ENCODE measurements around the gene ALPK3. TPM values are rescaled to one million over a fixed set of nuclear protein-coding genes. Genes with fewer than 3 reads are reported as not detected.

Gene ALPK3
- polyA plus RNA-seq, 4 donors = 0.22 to 8.0 (median 0.93) TPM

DNA sequence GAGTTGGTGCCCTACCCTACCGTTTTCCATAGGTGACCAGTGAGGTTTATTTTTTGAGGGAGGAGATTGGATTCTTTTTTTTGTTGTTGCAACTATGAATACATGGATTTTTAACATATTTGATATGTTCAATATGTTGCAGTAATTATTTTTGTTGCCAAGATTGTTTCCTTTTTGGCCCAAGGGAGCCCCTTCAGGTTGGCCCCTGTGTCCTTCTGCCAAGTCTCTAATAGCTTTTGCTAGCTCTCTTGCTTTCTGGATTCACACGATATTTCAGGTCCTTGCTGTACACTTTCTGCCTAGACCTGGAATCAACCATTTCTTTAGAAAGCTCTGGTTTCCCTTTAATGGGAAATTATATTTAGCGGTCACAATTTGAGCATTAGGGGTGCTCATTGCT lies 44.6 kb downstream of the ALPK3 start:
- Histone ChIP-seq H3K27me3 (ENCODE audit: control insufficient read depth in 3 of 3, insufficient read depth in 3 of 3, low read length in 3 of 3) (no peaks in the 10 kb centered on the region), H3K9me3 (ENCODE audit: control insufficient read depth in 2 of 2, insufficient read depth in 1 of 2, low read depth in 1 of 2, low read length in 1 of 2) (no peaks in the 10 kb centered on the region), H3K4me1 (ENCODE audit: control insufficient read depth in 3 of 3, insufficient read depth in 2 of 3, low read depth in 1 of 3, low read length in 2 of 3) (no peaks in the 10 kb centered on the region), H3K27ac (ENCODE audit: low read depth in 1 of 3, low read length in 2 of 3) (no peak overlapping the region), H3K4me3 (ENCODE audit: low read depth in 1 of 3, low read length in 3 of 3) (no peak overlapping the region), H3K36me3 (ENCODE audit: control insufficient read depth in 3 of 3, insufficient read depth in 2 of 3, low read depth in 1 of 3, low read length in 3 of 3) (peaks cover 0 to 53% (median 0%) of the 10 kb centered on the region in 3 donors)
- DNase-seq = no peak
- 85 to 92% (median 86%) methylated on average over 3 of the region's 3 CpGs for WGBS, 3 donors
- FAIRE-seq = no peak

DNA sequence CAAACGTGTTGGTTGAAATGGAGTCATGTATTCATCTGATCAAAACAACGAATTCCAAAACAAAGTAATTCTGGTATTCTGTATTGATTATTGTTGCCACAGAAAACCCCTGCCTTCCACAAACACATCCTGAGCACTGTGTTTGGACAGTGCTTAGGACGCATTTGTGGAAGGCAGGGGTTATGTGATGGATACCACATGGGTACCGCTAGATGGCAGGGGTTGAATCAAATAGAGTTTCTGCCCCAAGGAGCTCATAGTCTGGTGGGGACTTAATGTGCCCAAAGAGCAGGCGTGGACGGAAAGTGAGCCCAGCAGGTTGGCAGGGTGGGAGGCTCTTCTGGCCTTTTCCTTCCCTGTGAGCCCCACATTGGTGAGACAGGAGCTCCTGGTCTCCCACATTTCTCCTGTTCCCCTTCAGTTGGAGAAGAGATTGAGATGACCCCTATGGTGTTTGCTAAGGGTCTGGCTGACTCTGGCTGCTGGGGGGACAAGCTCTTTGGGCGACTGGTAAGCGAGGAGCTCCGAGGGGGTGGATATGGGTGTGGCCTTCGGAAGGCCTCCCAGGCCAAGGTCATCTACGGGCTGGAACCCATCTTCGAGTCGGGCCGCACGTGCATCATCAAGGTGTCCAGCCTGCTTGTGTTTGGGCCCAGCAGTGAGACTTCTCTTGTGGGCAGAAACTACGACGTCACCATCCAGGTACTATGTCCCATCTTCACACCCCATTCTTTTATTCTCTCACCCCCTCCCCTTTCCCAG lies 45.2 kb downstream of the ALPK3 start:
- no peaks in the 10 kb centered on the region for H3K9me3 ChIP-seq (ENCODE audit: control insufficient read depth in 2 of 2, insufficient read depth in 1 of 2, low read depth in 1 of 2, low read length in 1 of 2)
- no peak for DNase-seq
- 93 to 95% (median 95%) methylated on average over 17 of the region's 17 CpGs for WGBS, 3 donors
- no peaks in the 10 kb centered on the region for H3K4me1 ChIP-seq (ENCODE audit: control insufficient read depth in 3 of 3, insufficient read depth in 2 of 3, low read depth in 1 of 3, low read length in 2 of 3)
- no peak overlapping the region for H3K27ac ChIP-seq (ENCODE audit: low read depth in 1 of 3, low read length in 2 of 3)
- peaks cover 0 to 49% (median 0%) of the 10 kb centered on the region in 3 donors for H3K36me3 ChIP-seq (ENCODE audit: control insufficient read depth in 3 of 3, insufficient read depth in 2 of 3, low read depth in 1 of 3, low read length in 3 of 3)
- FAIRE-seq = no peak
- no peaks in the 10 kb centered on the region for H3K27me3 ChIP-seq (ENCODE audit: control insufficient read depth in 3 of 3, insufficient read depth in 3 of 3, low read length in 3 of 3)
- no peak overlapping the region for H3K4me3 ChIP-seq (ENCODE audit: low read depth in 1 of 3, low read length in 3 of 3)

DNA sequence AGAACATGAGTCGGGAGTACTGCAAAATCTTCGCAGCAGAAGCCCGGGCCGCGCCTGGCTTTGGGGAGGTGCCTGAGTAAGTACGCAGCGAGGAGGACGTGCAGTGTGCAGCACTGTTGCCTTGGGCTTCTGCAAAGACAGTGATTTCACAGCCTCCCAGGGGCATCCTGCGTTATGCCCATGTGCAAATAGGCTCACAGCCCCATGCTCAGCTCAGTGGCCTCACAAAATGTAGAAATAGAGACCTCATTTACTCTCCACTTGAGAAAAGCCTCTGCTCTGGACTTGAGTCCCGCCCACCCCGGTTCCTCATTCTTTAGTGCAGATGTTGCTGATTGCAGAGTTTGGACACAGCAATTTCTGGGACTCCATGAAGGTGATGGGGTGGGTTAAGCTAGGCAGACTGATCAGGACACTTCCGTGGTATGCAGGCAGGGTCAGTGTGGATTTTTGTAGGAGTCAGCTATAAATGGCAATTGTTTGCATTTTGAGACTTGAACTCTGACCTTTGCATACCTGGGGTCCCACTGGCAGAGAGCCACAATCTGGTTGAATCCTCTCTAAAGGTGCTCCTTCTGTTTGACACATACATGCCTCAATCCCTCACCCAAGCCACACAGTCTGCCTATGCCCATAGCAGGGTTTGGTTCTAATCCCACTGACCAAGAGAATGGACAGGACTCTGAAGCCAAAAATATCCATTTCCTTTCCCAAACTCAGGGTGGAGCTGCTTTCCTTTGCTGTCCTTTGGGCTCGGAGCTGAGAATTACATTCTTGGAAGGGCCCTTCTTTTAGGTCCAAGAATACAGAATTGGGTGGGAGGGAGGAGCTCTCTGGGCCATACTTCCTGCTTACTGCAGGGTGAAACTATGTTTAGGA lies 46.6 kb downstream of the ALPK3 start:
- no peak overlapping the region for H3K4me3 ChIP-seq (ENCODE audit: low read depth in 1 of 3, low read length in 3 of 3)
- peaks cover 0 to 50% (median 0%) of the 10 kb centered on the region in 3 donors for H3K36me3 ChIP-seq (ENCODE audit: control insufficient read depth in 3 of 3, insufficient read depth in 2 of 3, low read depth in 1 of 3, low read length in 3 of 3)
- no peaks in the 10 kb centered on the region for H3K4me1 ChIP-seq (ENCODE audit: control insufficient read depth in 3 of 3, insufficient read depth in 2 of 3, low read depth in 1 of 3, low read length in 2 of 3)
- WGBS, 3 donors = 75 to 82% (median 81%) methylated on average over 13 of the region's 13 CpGs
- H3K9me3 ChIP-seq (ENCODE audit: control insufficient read depth in 2 of 2, insufficient read depth in 1 of 2, low read depth in 1 of 2, low read length in 1 of 2) = no peaks in the 10 kb centered on the region
- no peak for FAIRE-seq
- no peaks in the 10 kb centered on the region for H3K27me3 ChIP-seq (ENCODE audit: control insufficient read depth in 3 of 3, insufficient read depth in 3 of 3, low read length in 3 of 3)
- no peak for DNase-seq
- H3K27ac ChIP-seq (ENCODE audit: low read depth in 1 of 3, low read length in 2 of 3) = no peak overlapping the region

DNA sequence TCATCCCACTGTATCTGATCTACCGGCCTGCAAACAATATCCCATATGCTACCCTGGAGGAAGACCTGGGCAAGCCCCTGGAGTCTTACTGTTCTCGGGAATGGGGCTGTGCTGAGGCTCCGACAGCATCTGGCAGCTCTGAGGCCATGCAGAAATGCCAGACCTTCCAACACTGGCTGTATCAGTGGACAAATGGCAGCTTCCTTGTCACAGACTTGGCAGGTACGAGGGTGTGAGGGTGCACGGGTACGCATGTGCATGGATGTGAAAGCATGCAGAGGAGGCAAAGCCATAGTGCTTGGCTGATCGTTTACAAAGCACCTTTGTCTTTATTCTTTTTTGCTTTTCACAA lies 47.3 kb downstream of the ALPK3 start:
- FAIRE-seq = no peak
- no peak overlapping the region for H3K27ac ChIP-seq (ENCODE audit: low read depth in 1 of 3, low read length in 2 of 3)
- 74 to 83% (median 81%) methylated on average over 7 of the region's 7 CpGs for WGBS, 3 donors

DNA sequence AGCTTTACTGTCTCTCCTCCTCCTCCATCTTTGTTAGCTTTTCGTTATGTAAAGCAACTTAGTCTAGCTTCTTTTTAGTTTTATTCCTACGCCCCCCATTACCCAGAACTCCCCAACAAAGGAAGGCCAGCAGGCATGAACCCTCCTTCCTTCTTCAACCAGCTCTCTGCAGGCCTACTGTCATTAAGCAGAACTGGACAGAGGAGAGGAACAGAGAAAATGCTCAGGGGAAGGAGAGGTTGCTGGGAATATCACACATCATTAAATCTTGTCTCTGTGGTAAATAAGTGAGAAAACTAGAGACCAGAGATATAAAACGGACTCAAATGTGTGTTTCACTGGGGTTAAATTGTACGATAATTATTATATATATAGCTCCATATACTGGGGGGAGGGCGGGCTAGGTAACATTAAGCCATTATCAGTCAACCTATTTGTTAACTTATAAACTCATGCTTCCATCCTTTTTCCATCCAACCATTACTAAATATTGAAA lies 48.0 kb downstream of the ALPK3 start:
- WGBS, 3 donors = 88 to 92% (median 90%) methylated on average over 5 of the region's 5 CpGs
- FAIRE-seq = no peak

More for the DNA sequence above, 47.3 kb downstream of the ALPK3 start:
- H3K4me3 ChIP-seq (ENCODE audit: low read depth in 1 of 3, low read length in 3 of 3) = no peak overlapping the region
- peaks cover 0 to 50% (median 0%) of the 10 kb centered on the region in 3 donors for H3K36me3 ChIP-seq (ENCODE audit: control insufficient read depth in 3 of 3, insufficient read depth in 2 of 3, low read depth in 1 of 3, low read length in 3 of 3)
- H3K9me3 ChIP-seq (ENCODE audit: control insufficient read depth in 2 of 2, insufficient read depth in 1 of 2, low read depth in 1 of 2, low read length in 1 of 2) = no peaks in the 10 kb centered on the region
- DNase-seq = no peak
- H3K27me3 ChIP-seq (ENCODE audit: control insufficient read depth in 3 of 3, insufficient read depth in 3 of 3, low read length in 3 of 3) = no peaks in the 10 kb centered on the region
- H3K4me1 ChIP-seq (ENCODE audit: control insufficient read depth in 3 of 3, insufficient read depth in 2 of 3, low read depth in 1 of 3, low read length in 2 of 3) = no peaks in the 10 kb centered on the region

DNA sequence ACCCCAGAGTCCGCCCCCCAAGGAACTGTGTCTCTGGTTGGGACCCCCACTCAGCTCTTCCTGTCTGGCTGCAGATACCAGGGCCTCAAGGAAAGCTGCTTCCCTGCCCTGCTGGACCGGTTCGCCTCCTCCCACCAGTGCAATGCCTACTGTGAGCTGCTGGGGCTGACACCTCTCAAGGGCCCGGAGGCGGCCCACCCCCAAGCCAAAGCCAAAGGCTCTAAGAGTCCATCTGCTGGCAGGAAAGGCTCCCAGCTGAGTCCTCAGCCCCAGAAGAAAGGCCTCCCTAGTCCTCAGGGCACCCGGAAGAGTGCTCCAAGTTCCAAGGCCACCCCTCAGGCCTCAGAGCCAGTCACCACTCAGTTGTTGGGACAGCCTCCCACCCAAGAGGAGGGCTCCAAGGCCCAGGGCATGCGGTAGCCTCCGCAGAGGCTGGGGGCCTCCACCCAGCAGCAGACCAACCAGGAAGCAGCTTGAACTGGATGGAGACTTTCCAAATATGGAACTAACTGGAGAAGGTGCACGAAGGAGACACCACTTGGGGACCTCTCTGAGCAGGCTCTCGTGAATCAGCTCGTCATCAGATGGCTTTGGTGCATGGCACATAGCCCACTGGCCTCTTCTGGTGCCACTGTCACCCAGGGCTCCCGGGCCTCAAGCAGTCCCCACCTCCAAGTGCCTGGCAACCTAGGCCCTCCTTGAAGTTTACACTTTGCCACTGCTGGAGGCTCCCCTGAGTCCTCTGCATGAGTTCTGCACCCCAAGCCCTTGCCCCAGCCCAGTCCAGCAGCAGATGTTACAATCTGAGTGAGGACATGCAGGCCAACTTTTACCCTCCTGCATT lies 51.1 kb downstream of the ALPK3 start:
- H3K36me3 ChIP-seq (ENCODE audit: control insufficient read depth in 3 of 3, insufficient read depth in 2 of 3, low read depth in 1 of 3, low read length in 3 of 3) = peaks cover 0 to 38% (median 0%) of the 10 kb centered on the region in 3 donors
- WGBS, 3 donors = 87 to 90% (median 89%) methylated on average over 12 of the region's 12 CpGs
- H3K4me1 ChIP-seq (ENCODE audit: control insufficient read depth in 3 of 3, insufficient read depth in 2 of 3, low read depth in 1 of 3, low read length in 2 of 3) = no peaks in the 10 kb centered on the region
- DNase-seq (no peak), FAIRE-seq (no peak)
- H3K9me3 ChIP-seq (ENCODE audit: control insufficient read depth in 2 of 2, insufficient read depth in 1 of 2, low read depth in 1 of 2, low read length in 1 of 2) = no peaks in the 10 kb centered on the region
- H3K27ac ChIP-seq (ENCODE audit: low read depth in 1 of 3, low read length in 2 of 3) = no peak overlapping the region
- H3K4me3 ChIP-seq (ENCODE audit: low read depth in 1 of 3, low read length in 3 of 3) = no peak overlapping the region
- no peaks in the 10 kb centered on the region for H3K27me3 ChIP-seq (ENCODE audit: control insufficient read depth in 3 of 3, insufficient read depth in 3 of 3, low read length in 3 of 3)

More for the DNA sequence above, 48.0 kb downstream of the ALPK3 start:
- Histone ChIP-seq H3K27ac (ENCODE audit: low read depth in 1 of 3, low read length in 2 of 3) (no peak overlapping the region), H3K4me1 (ENCODE audit: control insufficient read depth in 3 of 3, insufficient read depth in 2 of 3, low read depth in 1 of 3, low read length in 2 of 3) (no peaks in the 10 kb centered on the region), H3K4me3 (ENCODE audit: low read depth in 1 of 3, low read length in 3 of 3) (no peak overlapping the region), H3K36me3 (ENCODE audit: control insufficient read depth in 3 of 3, insufficient read depth in 2 of 3, low read depth in 1 of 3, low read length in 3 of 3) (peaks cover 0 to 50% (median 0%) of the 10 kb centered on the region in 3 donors), H3K9me3 (ENCODE audit: control insufficient read depth in 2 of 2, insufficient read depth in 1 of 2, low read depth in 1 of 2, low read length in 1 of 2) (no peaks in the 10 kb centered on the region), H3K27me3 (ENCODE audit: control insufficient read depth in 3 of 3, insufficient read depth in 3 of 3, low read length in 3 of 3) (no peaks in the 10 kb centered on the region)
- DNase-seq = no peak

DNA sequence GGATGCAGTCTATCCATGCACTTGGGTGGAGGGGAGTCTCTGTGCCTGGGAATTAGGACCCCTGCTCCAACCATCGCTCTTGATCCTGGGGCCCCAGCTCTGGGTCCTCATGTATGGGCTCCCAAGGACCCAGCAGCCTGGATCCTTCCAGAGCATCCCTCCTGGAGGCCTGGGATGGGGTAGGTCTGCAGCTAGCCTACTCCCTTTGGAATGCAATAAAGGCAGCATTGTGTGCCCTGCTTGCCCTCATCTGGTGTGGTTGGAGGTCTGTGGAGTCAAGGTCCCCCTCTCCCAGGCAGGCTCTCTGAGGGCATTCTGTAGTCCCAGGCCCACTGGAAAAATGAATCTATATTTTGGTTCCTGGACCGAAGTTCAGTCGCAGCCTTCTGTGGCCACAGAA lies 52.4 kb downstream of the ALPK3 start:
- Histone ChIP-seq H3K36me3 (ENCODE audit: control insufficient read depth in 3 of 3, insufficient read depth in 2 of 3, low read depth in 1 of 3, low read length in 3 of 3) (peaks cover 0 to 30% (median 0%) of the 10 kb centered on the region in 3 donors), H3K4me1 (ENCODE audit: control insufficient read depth in 3 of 3, insufficient read depth in 2 of 3, low read depth in 1 of 3, low read length in 2 of 3) (no peaks in the 10 kb centered on the region), H3K27ac (ENCODE audit: low read depth in 1 of 3, low read length in 2 of 3) (no peak overlapping the region), H3K4me3 (ENCODE audit: low read depth in 1 of 3, low read length in 3 of 3) (no peak overlapping the region), H3K27me3 (ENCODE audit: control insufficient read depth in 3 of 3, insufficient read depth in 3 of 3, low read length in 3 of 3) (no peaks in the 10 kb centered on the region), H3K9me3 (ENCODE audit: control insufficient read depth in 2 of 2, insufficient read depth in 1 of 2, low read depth in 1 of 2, low read length in 1 of 2) (no peaks in the 10 kb centered on the region)
- DNase-seq (no peak), FAIRE-seq (no peak)
- WGBS, 3 donors = 90 to 94% (median 93%) methylated on average over 3 of the region's 3 CpGs

All from small intestine (tissue), 7 donors.